GDM1 (cell line): Measurements from ENCODE around the gene FANCC.

Source experiments
- DNase-seq: peaks from one replicate; lab custom pipeline; 2025; lab: John Stamatoyannopoulos, UW

FANCC gene

DNA sequence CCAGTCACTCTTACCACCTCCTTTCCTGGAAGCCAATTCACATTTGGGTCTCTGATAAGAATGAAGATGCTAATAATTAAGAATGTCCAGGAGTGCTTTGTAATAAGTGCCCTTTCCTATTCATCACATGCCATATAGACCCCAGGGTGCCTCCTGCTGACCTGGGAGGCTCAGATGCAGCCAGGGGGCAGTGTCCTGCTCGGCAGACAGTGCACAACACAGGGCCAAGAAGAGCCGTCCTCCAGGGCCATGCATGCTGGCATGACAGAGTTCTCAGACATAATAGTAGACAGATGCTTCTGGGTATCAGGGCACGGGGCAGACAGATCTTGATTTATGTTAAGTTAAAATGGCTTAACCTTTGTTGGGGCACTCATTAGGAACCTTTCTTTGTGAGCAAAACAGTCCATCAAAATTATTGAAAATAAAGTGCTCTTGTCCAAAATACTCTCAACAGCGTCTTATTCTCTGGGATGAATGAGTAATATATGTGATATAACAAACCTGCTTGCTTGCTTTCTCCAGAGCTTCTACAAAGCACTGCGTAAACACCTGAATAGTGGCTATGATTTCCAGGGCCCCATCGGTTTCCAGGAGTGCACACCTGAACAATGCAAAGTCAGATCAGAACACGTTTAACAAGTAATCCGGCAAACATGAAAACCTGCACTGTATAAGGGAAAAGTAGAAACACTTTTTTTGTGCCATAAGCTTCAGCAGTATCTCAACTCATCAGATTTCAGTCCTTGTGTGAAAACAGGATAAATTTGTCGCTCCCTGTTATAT lies 192.7 kb downstream of the FANCC start:
- no peak for DNase-seq

DNA sequence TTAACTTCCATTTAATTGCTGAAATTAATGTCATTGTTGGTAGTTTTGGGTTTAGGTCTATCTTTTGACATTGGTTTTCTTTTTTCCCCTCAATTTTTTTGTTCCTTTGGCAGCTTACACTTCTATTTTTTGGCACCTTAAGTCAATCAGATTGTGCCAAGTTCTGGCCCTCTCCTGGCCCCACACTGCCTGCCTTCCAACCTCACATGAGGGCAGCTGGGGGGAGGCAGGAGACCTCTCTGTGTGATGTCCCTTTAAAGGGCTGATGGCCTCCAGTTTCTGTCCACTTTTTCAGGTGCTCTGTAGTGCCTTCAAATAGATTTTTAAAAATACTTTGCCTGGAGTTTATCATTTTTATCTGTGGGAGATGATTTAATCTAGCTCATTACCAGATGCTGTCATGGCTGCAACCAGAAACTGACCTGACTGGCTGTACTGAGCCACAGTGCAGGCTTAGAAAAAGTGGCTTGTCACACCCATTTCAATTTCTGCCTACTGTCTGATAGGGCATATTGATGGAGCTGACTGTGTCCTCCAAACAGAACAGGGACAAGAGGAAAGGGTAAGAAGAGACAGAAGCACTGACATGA lies 196.6 kb downstream of the FANCC start:
- no peak for DNase-seq

GRCh38 chr9:95118596-95118995 lies 198.9 kb downstream of the FANCC start:
- no peak for DNase-seq

- no peak for DNase-seq
Measured at GRCh38 chr9:95116808-95117204, 200.7 kb downstream of the FANCC start.

- DNase-seq = no peak
Measured at GRCh38 chr9:95116002-95116807, 201.3 kb downstream of the FANCC start.

GRCh38 chr9:95115104-95115503 lies 202.4 kb downstream of the FANCC start:
- DNase-seq = no peak

GRCh38 chr9:95112436-95113280 lies 204.9 kb downstream of the FANCC start:
- no peak for DNase-seq

GRCh38 chr9:95111716-95112115 lies 205.8 kb downstream of the FANCC start:
- DNase-seq = no peak

- DNase-seq = no peak
Measured at GRCh38 chr9:95110921-95111525, 206.5 kb downstream of the FANCC start.

DNA sequence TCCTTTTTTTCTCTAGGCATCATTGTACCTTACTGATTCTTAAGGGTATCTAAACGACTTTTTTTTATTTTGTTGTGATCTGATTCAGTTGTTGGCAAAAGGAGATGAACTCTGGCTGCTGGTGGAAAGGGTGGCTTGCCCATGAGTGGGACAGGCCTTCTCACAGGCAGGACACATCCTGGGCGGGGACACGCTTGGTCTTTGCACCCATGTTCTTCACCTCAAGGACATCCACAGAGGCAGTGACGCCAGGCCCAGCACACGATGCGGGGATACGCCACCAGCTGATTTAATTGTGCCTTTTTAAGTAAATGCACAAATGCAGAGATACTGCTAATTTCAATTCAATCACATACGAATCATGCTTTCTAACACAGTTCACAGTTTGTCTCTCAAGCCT lies 208.1 kb downstream of the FANCC start:
- no peak for DNase-seq

GRCh38 chr9:95108777-95109176 lies 208.7 kb downstream of the FANCC start:
- DNase-seq = no peak

DNA sequence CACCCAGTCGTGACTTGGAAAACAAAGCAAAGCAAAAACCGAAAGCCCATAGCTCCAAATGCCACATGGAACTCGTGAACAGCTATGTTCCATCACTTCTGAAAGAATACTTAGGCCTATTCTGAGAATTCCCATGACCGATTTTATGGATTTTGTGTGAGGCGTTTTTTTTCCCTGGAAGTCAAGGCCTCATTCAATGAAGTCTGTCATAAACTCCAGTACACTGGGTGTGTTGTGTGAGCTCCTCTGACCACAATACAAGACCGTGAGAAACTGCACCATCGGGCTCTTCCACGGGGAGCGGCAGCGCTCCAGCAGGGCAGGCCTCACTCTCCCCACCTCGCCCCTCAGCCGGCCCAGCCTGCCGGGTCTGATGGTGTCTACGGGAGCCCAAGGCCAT lies 209.5 kb downstream of the FANCC start:
- DNase-seq = no peak

- no peak for DNase-seq
Measured at GRCh38 chr9:95107001-95107749, 210.3 kb downstream of the FANCC start.

GRCh38 chr9:95105519-95106287 lies 211.8 kb downstream of the FANCC start:
- no peak for DNase-seq

DNA sequence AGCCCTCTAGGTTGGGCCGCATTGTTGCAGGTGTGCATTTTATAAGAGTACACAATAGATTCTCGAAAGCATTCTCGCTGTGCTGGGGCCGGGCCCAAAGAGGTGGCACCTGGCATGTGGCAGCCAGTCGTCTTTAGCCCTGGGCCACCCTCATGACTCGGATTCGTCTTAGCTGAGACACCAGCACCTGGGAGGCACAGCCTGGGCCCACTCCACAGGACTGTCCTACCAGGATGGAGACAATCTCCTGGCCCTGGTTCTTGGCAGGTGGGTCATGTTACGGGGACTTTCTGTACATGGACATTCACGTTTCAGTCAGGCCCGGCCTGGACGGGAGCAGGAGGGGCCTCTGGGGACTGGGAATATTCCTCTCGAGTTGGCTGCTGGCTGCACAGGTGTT lies 212.5 kb downstream of the FANCC start:
- no peak for DNase-seq

- no peak for DNase-seq
Measured at GRCh38 chr9:95104581-95104960, 212.9 kb downstream of the FANCC start.

GRCh38 chr9:95103871-95104580 lies 213.5 kb downstream of the FANCC start:
- no peak for DNase-seq

GRCh38 chr9:95103281-95103771 lies 214.2 kb downstream of the FANCC start:
- DNase-seq = no peak

- no peak for DNase-seq
Measured at GRCh38 chr9:95102572-95102971, 214.9 kb downstream of the FANCC start.
